Memory B cell (primary cell): ENCODE measurements around the gene CCDC180.
"Not testable (repeated sequence)": the region's sequence is repeated elsewhere in the genome, so short reads cannot be mapped to it uniquely, and the experiment has no call there.

ENCODE experiments used
- ATAC-seq: fragments of 150-1000 bp; cut with Tn5 transposase; 2 replicates; pipeline ENCODE4 v1.10.0; 2021; ENCODE audit warnings: low read depth, mild to moderate bottlenecking, moderate library complexity
- DNase-seq, 2 donors: peaks; one replicate each; pipeline ENCODE4 v3.0.0; 2022; ENCODE audit warnings: low spot score in 2 of 2
- H3K27ac Mint-ChIP-seq: one replicate; pipeline ENCODE4 v1.8.0; 2022; ENCODE audit warnings: mild to moderate bottlenecking, moderate library complexity, mixed read lengths
- H3K27me3 Mint-ChIP-seq: one replicate; pipeline ENCODE4 v1.8.0; 2022; ENCODE audit warnings: mixed read lengths
- H3K36me3 Mint-ChIP-seq: one replicate; pipeline ENCODE4 v1.8.0; 2022; ENCODE audit warnings: mild to moderate bottlenecking, mixed read lengths
- H3K4me1 Mint-ChIP-seq: one replicate; pipeline ENCODE4 v1.8.0; 2022; ENCODE audit warnings: mixed read lengths
- H3K4me3 Mint-ChIP-seq: one replicate; pipeline ENCODE4 v1.8.0; 2022; ENCODE audit warnings: mild to moderate bottlenecking, moderate library complexity, mixed read lengths
- H3K9me3 Mint-ChIP-seq: one replicate; pipeline ENCODE4 v1.8.0; 2022; ENCODE audit warnings: mixed read lengths

CCDC180 gene

DNA sequence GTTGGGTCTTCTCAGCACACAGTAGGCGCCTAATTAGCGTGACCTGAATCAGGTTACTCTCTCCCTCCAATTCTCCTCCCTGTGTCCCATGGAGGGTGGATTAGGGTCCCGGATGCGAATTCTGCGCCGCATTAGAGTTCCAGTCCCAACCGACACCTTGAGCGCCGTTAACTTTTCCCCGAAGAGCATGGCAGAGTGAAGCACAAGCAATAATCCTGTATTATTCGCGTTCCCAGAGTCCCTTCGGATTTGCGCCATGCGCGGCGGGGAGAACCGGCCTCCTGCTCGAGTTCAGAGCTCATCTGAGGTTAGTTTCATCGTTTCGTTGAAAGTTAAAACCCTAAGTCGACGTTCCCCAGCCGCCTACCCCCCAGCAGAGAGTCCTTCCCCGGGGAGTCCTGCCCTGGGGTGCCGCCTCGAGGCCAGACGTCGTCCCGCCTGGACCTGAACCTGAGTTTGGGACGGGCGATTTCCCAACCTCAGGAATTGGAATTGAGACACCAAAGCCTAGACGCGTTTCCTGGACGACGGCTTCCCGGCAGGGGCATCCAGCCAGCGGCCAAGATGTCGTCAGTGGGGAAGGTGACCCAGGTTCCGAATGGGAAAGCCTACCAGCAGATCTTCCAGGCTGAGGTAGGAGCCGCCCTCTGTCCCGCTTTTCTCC is at the start of gene CCDC180:
CCDC180 (plus strand) TSS at position 160 of the 664 bp plus-strand sequence; CDS start at position 565, 405 bp downstream.
- no peak within 1 kb of the TSS for H3K27ac Mint-ChIP-seq
- DNase-seq (no peak), ATAC-seq (no peak)
- H3K4me3 Mint-ChIP-seq = no peak within 1 kb of the TSS
- H3K9me3 Mint-ChIP-seq = peaks cover 1% of the 10 kb centered on the region
- peaks cover 5% of the 10 kb centered on the region for H3K36me3 Mint-ChIP-seq
- no peaks in the 10 kb centered on the region for H3K27me3 Mint-ChIP-seq
- H3K4me1 Mint-ChIP-seq = no peaks in the 10 kb centered on the region

DNA sequence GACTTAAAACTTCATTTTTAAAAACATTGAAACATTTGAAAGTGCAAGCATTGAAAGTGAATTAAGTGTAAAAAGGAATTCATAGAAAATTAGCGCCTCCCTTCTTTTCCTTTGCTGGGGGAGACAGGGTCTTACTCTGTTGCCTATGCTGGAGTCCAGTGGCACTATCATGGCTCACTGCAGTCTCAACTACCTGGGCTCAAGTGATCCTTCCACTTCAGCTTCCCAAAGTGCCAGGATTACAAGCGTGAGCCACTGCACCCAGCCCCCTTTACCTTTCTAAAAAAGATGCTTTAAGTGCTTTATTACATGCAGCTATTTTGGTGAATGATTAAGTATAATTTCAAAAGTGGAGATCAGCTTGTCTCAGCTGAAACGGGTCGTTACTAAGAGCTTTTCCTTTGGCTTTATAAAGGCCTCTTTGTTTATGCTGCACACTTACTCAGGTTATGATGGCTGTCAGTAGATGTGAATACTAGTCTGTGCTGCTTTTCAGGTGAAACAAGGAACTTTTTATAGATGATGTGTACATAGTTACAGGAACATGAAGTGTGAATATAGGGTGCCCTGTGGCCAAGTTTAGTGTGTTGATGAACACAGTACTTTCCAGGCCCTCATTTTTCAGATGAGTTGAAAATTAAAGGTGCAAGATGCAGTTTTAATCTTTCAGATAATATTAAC is 47.5 kb upstream of the CCDC180 start:
- not testable (repeated sequence) for H3K4me1 Mint-ChIP-seq, ATAC-seq, H3K27ac Mint-ChIP-seq, H3K36me3 Mint-ChIP-seq, H3K9me3 Mint-ChIP-seq, DNase-seq, H3K4me3 Mint-ChIP-seq, H3K27me3 Mint-ChIP-seq

DNA sequence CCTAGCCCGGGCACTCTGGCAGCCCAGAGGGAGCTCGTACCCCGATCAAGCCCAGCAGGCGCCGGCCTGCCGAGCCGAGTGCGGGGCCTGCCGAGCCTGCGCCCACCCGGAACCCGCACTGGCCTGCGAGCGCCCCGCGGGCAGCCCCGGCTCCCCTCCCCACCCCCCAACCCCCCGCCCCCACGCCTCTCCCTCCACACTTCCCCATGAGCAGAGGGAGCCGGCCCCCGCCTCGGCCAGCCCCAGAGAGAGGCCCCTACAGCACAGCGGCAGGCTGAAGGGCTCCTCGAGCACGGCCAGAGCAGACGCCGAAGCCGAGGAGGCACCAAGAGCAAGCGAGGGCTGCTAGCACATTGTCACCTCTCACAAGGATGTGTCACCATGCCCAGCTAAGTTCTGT is 36.2 kb upstream of the CCDC180 start:
- Mint-ChIP-seq H3K4me3 (no peak overlapping the region), H3K36me3 (peaks cover 4% of the 10 kb centered on the region), H3K4me1 (peaks cover 8% of the 10 kb centered on the region), H3K27ac (no peak overlapping the region), H3K27me3 (no peaks in the 10 kb centered on the region), H3K9me3 (no peaks in the 10 kb centered on the region)
- ATAC-seq (no peak), DNase-seq (no peak)

DNA sequence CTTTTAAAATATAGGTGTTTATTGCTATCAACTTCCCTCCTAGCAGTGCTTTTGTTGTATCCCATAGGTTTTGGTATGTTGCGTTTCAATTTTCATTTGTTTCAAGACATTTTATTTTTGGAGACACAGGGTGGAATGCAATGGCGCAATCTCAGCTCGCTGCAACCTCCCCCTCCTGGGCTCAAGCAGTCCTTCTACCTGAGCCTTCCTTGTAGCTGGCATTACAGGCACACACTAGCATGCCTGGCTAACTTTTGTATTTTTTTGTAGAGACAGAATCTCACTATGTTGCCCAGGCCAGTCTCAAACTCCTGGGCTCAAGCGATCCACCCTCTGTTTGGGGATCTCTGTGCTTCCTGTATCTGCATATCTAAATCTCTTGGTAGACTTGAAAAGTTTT is 35.4 kb upstream of the CCDC180 start:
- Mint-ChIP-seq H3K4me1 (peaks cover 8% of the 10 kb centered on the region), H3K27ac (no peak overlapping the region), H3K27me3 (no peaks in the 10 kb centered on the region), H3K9me3 (no peaks in the 10 kb centered on the region), H3K36me3 (peaks cover 10% of the 10 kb centered on the region), H3K4me3 (no peak overlapping the region)
- ATAC-seq = no peak
- no peak for DNase-seq

DNA sequence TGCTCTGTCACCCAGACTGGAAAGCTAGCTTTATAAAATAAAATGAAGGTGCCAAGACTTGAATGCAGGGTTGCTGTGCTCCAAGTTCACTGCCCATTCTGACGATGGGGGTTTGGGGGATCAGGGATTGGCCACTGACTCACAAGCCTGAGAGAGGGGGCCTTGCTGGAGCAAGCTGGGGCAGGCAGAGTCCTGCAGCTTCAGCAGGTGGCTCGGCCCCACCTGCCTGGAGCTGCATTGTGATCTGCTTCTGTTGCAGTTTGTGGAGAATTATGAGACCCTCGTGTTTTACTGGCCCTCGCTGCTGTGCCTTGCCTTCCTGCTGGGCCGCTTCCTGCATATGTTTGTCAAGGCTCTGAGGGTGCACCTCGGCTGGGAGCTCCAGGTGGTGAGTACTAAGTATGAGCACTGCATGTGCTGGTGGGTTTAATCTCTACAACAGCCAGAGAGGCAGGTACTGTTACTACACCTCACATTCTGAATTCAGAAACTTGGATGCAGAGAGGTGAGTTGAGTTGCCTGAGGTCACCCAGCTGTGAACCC is 31.1 kb upstream of the CCDC180 start:
- no peak for ATAC-seq
- DNase-seq = no peak
- Mint-ChIP-seq H3K36me3 (peaks cover 34% of the 10 kb centered on the region), H3K4me3 (no peak overlapping the region), H3K27ac (peak overlapping the region; percentile 43), H3K9me3 (peaks cover 1% of the 10 kb centered on the region), H3K27me3 (no peaks in the 10 kb centered on the region), H3K4me1 (no peaks in the 10 kb centered on the region)

DNA sequence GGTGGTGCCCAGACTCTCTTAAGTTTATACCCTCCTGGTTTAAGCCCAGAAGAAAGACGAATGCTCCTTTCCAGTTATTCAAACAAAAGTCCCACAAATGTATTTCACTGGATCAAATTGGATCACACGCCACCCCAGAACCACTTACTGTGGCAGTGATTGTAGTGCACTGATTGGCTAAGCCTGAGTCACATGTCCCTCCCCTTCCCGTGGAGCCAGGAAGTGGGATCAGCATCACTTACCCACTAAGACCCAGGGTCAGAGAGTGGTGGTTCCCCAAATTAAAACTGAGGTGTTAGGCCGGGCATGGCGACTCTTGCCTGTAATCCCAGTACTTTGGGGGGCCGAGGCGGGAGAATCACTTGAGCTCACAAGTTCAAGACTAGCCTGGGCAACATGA is 29.5 kb upstream of the CCDC180 start:
- no peak for DNase-seq
- no peak overlapping the region for H3K4me3 Mint-ChIP-seq
- H3K27me3 Mint-ChIP-seq = no peaks in the 10 kb centered on the region
- H3K4me1 Mint-ChIP-seq = no peaks in the 10 kb centered on the region
- ATAC-seq = no peak
- peaks cover 42% of the 10 kb centered on the region for H3K36me3 Mint-ChIP-seq
- H3K27ac Mint-ChIP-seq = no peak overlapping the region
- H3K9me3 Mint-ChIP-seq = peaks cover 1% of the 10 kb centered on the region

DNA sequence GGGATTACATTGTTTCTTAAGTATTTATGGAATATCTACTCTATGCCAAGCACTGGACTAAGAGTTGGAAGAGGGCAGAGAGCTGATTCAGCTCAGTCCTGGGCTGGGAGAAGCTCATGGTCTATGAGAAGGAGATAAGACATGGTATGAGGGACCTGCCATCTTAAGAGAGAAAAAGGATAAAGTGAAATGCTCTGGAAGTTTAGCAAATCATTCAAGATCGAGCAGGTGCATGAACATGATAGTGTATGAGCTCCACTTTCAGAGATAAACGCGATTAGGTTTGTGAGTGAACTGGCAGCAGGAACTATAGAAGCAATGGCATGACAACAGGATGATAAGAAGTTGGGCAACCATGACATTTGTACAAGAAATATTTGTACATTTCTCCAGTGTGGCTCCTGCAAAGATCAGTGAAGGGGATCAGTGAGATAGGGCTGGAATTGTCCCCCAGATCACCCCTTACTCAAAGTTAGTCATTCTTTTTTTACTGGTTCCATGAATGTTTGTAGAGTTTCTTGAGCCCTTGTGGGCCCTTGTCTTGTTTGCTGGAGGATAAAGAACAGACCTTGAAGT is 26.6 kb upstream of the CCDC180 start:
- peaks cover 54% of the 10 kb centered on the region for H3K36me3 Mint-ChIP-seq
- no peak for ATAC-seq

DNA sequence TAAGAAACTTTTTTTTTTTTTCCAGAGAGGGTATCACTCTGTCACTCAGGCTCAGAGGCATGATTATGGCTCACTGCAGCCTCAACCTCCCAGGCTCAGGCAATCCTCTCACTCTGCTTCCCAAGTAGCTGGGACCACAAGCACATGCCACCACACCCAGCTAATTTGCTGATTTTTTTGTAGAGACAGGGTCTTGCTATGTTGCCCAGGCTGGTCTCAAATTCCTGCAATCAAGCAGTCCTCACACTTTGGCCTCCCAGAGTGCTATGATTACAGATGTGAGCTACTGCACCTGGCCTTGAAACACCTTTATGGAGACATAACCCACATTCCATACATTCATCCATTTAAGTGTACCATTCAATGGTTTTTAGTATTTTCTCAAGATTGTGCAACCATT is 23.7 kb upstream of the CCDC180 start:
- ATAC-seq (no peak), DNase-seq (no peak)
- Mint-ChIP-seq H3K4me1 (no peaks in the 10 kb centered on the region), H3K4me3 (no peak overlapping the region), H3K36me3 (peaks cover 56% of the 10 kb centered on the region), H3K9me3 (peaks cover 4% of the 10 kb centered on the region), H3K27me3 (no peaks in the 10 kb centered on the region), H3K27ac (no peak overlapping the region)

More for the DNA sequence above, 26.6 kb upstream of the CCDC180 start:
- no peak for DNase-seq
- Mint-ChIP-seq H3K4me1 (no peaks in the 10 kb centered on the region), H3K4me3 (no peak overlapping the region), H3K27ac (no peak overlapping the region), H3K27me3 (no peaks in the 10 kb centered on the region), H3K9me3 (peaks cover 1% of the 10 kb centered on the region)

DNA sequence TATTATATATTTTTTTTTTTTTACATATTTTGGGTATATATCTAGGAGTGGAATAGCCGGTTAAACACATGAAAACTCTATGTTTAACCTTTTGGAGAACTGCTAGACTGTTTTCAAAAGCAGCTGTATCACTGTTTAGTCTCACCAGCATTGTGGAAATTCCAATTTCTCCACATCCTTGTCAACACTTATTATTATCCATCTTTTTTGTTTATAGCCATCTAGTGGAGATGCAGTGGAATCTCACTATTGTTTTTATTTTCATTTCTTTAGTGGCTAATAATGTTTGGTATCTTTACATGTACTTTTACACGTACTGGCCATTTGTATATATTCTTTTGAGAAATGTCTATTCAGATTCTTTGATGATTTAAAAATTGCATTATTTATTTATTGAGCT is 22.7 kb upstream of the CCDC180 start:
- H3K36me3 Mint-ChIP-seq = peaks cover 60% of the 10 kb centered on the region
- H3K4me1 Mint-ChIP-seq = no peaks in the 10 kb centered on the region
- DNase-seq (no peak), ATAC-seq (no peak)
- no peaks in the 10 kb centered on the region for H3K27me3 Mint-ChIP-seq
- H3K27ac Mint-ChIP-seq = no peak overlapping the region
- H3K4me3 Mint-ChIP-seq = no peak overlapping the region
- H3K9me3 Mint-ChIP-seq = peaks cover 4% of the 10 kb centered on the region

DNA sequence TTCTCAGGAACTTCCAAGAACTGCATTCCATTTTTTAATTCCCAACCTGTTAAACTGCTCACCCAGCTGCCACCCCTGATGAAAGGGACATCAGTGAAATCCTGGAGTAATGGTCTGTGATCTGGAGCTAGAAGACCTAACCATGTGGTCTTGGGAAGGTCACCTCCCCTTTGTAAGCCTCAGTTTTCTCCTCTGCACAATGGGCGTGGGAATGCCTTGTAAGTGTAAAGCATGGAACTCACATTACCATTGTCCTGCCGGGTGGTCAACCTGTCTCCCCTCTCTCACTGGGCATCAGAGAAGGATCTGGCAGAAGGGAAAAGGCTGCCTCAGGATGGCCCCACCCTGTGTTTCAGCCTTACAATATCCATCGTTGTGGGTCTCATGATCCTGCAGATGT is 15.3 kb upstream of the CCDC180 start:
- Mint-ChIP-seq H3K4me3 (no peak overlapping the region), H3K27me3 (no peaks in the 10 kb centered on the region), H3K9me3 (no peaks in the 10 kb centered on the region), H3K36me3 (peaks cover 62% of the 10 kb centered on the region), H3K4me1 (no peaks in the 10 kb centered on the region), H3K27ac (no peak overlapping the region)
- DNase-seq (no peak), ATAC-seq (no peak)

DNA sequence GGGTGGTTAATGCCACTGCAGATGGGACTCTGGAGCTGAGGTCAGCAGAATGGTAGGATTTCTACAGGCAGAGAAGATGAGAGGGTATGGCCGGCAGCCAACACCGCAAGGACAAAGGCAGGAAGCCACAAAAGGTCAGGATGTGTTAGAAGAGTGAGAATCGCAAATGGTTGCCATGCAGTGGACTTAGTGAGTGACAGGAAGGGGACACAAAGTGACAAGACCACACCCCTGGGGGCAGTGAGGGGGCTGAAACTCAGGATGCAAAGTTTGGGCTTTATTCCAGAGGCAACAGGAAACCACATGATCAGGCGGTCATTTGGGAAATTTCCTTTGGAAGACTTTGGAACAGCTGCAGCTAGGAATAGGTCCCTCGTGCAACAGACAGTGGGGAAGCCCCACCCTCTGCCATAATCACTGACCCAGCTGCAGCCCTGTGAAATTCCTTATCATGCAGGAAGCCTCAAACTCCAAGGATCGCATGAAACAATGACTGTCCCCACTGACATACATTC is 14.2 kb upstream of the CCDC180 start:
- Mint-ChIP-seq H3K4me3 (no peak overlapping the region), H3K4me1 (no peaks in the 10 kb centered on the region), H3K27me3 (no peaks in the 10 kb centered on the region), H3K27ac (no peak overlapping the region), H3K9me3 (peaks cover 5% of the 10 kb centered on the region), H3K36me3 (peaks cover 57% of the 10 kb centered on the region)
- DNase-seq (no peak), ATAC-seq (no peak)

DNA sequence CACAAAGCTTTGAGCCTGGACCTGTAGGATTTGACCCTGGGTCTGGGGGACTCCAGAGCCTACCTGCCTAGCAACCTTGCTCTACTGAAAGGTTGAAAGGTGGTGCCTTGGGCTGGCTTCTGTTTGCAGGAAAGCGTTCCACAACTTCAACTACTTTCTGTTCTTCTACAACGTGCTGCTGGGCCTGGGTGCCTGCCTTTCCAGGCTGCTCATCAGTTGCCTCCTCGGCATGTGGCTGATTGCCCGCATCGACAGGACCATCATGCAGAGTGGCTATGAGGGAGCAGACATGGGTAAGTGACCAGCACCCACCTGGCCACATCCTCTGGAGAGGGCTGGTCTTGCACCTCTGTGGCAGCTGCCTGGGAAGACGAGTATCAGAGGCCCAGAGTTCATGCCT is 13.6 kb upstream of the CCDC180 start:
- DNase-seq = no peak
- no peak for ATAC-seq
- no peak overlapping the region for H3K4me3 Mint-ChIP-seq
- no peaks in the 10 kb centered on the region for H3K4me1 Mint-ChIP-seq
- peaks cover 5% of the 10 kb centered on the region for H3K9me3 Mint-ChIP-seq
- peaks cover 52% of the 10 kb centered on the region for H3K36me3 Mint-ChIP-seq
- no peak overlapping the region for H3K27ac Mint-ChIP-seq
- H3K27me3 Mint-ChIP-seq = no peaks in the 10 kb centered on the region

DNA sequence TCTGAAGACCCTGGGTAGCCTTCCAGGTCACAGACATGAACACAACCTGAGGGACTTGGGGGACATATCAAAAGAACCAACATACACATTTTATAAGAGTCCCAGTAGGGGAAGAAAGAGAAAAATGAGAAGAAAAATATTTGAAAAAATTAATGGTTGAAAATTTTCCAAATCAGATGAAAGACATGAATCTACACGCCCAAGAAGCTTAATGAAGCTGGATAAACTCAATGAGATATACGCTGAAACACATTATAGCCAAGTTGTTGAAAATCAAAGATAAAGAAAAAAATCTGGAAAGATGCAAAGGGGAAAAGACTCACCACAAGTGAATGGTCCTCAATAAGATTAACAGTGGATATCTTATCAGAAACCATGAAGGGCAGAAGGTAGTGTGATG is 9.6 kb upstream of the CCDC180 start:
- ATAC-seq (no peak), DNase-seq (no peak)
- Mint-ChIP-seq H3K9me3 (peaks cover 7% of the 10 kb centered on the region), H3K36me3 (peaks cover 28% of the 10 kb centered on the region), H3K27ac (no peak overlapping the region), H3K4me3 (no peak overlapping the region), H3K4me1 (no peaks in the 10 kb centered on the region), H3K27me3 (no peaks in the 10 kb centered on the region)

DNA sequence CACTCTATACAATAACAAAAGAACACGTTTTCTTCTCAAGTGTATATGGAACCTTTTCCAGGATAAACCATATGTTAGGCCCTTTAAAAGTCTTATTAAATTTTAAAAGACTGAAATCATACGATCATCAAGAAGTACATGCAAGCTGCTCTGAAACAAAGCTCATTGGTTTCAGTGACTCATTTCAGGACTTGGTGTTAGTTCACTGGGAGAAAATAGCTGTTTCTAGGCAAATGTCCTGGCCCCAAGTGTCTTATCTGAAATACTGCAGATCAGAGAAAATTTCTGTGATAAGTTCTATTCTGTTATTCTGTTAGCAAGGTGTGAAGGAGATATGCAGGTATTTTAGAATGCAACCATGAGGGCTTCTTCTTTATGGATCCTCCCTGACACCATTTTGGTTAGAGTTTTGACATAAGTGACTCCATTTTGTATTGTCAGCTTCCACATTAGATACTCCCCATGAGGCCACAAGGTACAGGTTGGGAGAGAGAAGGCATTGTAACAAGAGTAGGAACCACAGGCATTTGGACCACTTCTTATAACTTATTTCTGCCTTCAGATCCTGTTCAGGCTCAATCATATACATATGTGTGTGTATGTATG is 7.5 kb upstream of the CCDC180 start:
- Mint-ChIP-seq H3K9me3 (peaks cover 8% of the 10 kb centered on the region), H3K36me3 (peaks cover 18% of the 10 kb centered on the region)
- no peak for DNase-seq

More for the DNA sequence above, 7.5 kb upstream of the CCDC180 start:
- Mint-ChIP-seq H3K27me3 (no peaks in the 10 kb centered on the region), H3K27ac (no peak overlapping the region), H3K4me1 (no peaks in the 10 kb centered on the region), H3K4me3 (no peak overlapping the region)
- ATAC-seq = no peak
